CD8-positive, alpha-beta memory T cell (primary cell): Measurements from ENCODE around the gene PDE11A. TPM values are rescaled to one million over a fixed set of nuclear protein-coding genes. Genes with fewer than 3 reads are reported as not detected.

ENCODE experiments used
- CTCF ChIA-PET: fragments of 350-600 bp; sonication (Branson Sonifier 250); formaldehyde crosslinking; loops from one replicate; lab custom pipeline; 2021; ENCODE audit warnings: antibody characterized with exemption; lab: Charles Lee
- POLR2A ChIA-PET: fragments of 350-600 bp; sonication (Branson Sonifier 250); formaldehyde crosslinking; loops from one replicate; lab custom pipeline; 2021; ENCODE audit warnings: antibody characterized with exemption; lab: Charles Lee
- DNase-seq, 5 donors: peaks; one replicate each; pipeline versions ENCODE4 v3.0.0 to v3.0.0-alpha.2; 2020 to 2022; ENCODE audit warnings: mixed read lengths in 1 of 5
- H3K27ac ChIP-seq: one replicate; pipeline ENCODE4 v1.7.0; 2013; ENCODE audit warnings: low read depth, mild to moderate bottlenecking, low read length, moderate library complexity
- H3K27me3 ChIP-seq: 2 replicates; pipeline ENCODE4 v1.7.0; 2013; ENCODE audit warnings: low read length, mild to moderate bottlenecking; ENCODE audit not compliant: insufficient read depth, poor library complexity, severe bottlenecking
- H3K36me3 ChIP-seq: 2 replicates; pipeline ENCODE4 v1.7.0; 2013; ENCODE audit warnings: mild to moderate bottlenecking, low read length, moderate library complexity; ENCODE audit not compliant: insufficient read depth
- H3K4me1 ChIP-seq: 2 replicates; pipeline ENCODE4 v1.7.0; 2013; ENCODE audit warnings: mild to moderate bottlenecking, low read length, moderate library complexity; ENCODE audit not compliant: insufficient read depth
- H3K4me3 ChIP-seq: 2 replicates; pipeline ENCODE4 v1.7.0; 2013; ENCODE audit warnings: mild to moderate bottlenecking, low read length
- H3K9me3 ChIP-seq: 2 replicates; pipeline ENCODE4 v1.7.0; 2013; ENCODE audit warnings: mild to moderate bottlenecking, low read length
- H3K27ac Mint-ChIP-seq, 8 donors: one replicate each; pipeline ENCODE4 v1.8.0; 2020 to 2021; ENCODE audit warnings: mixed read lengths in 8 of 8, mild to moderate bottlenecking in 6 of 8, inconsistent platforms in 3 of 8, moderate library complexity in 3 of 8
- H3K27me3 Mint-ChIP-seq, 2 donors: one replicate each; pipeline ENCODE4 v1.8.0; 2020 to 2021; ENCODE audit warnings: mixed read lengths in 2 of 2, mild to moderate bottlenecking in 1 of 2, moderate library complexity in 1 of 2
- H3K36me3 Mint-ChIP-seq, 3 donors: one replicate each; pipeline ENCODE4 v1.8.0; 2020 to 2021; ENCODE audit warnings: mixed read lengths in 3 of 3, inconsistent platforms in 1 of 3, mild to moderate bottlenecking in 1 of 3
- H3K4me1 Mint-ChIP-seq, 3 donors: one replicate each; pipeline ENCODE4 v1.8.0; 2020 to 2021; ENCODE audit warnings: mixed read lengths in 3 of 3, inconsistent platforms in 1 of 3, mild to moderate bottlenecking in 1 of 3
- H3K4me3 Mint-ChIP-seq, 7 donors: one replicate each; pipeline ENCODE4 v1.8.0; 2020 to 2021; ENCODE audit warnings: mixed read lengths in 7 of 7, mild to moderate bottlenecking in 6 of 7, moderate library complexity in 4 of 7, inconsistent platforms in 2 of 7
- H3K9me3 Mint-ChIP-seq, 5 donors: one replicate each; pipeline ENCODE4 v1.8.0; 2020 to 2022; ENCODE audit warnings: mixed read lengths in 5 of 5, mild to moderate bottlenecking in 3 of 5, moderate library complexity in 2 of 5, inconsistent platforms in 1 of 5
- polyA plus RNA-seq: library from polyadenylated mRNA; unstranded; fragments of 300-500 nt; fragmentation: Illumina TruSeq; gene quantifications from one replicate; pipeline ENCODE4 v1.2.3, GENCODE V29; 2021
- total RNA-seq, 2 experiments: library from RNA; stranded (reverse); gene quantifications; one replicate each; pipeline ENCODE4 v1.2.3, GENCODE V29; 2021

The PDE11A gene
- total and polyA plus RNA-seq, 3 experiments from 2014 or later: not detected

GRCh38 chr2:177598326-177599138 lies 474.0 kb downstream of the PDE11A start:
- no peaks in the 10 kb centered on the region for H3K9me3 Mint-ChIP-seq
- POLR2A ChIA-PET: no interaction called here
- H3K4me1 Mint-ChIP-seq: no peaks in the 10 kb centered on the region

GRCh38 chr2:177597759-177598158 lies 474.8 kb downstream of the PDE11A start:
- no peaks in the 10 kb centered on the region for H3K36me3 ChIP-seq
- no peak for DNase-seq
- H3K27me3 ChIP-seq: no peaks in the 10 kb centered on the region
- H3K27me3 Mint-ChIP-seq: peaks cover 6 to 35% of the 10 kb centered on the region in 2 donors
- no peaks in the 10 kb centered on the region for H3K9me3 ChIP-seq
- H3K4me3 Mint-ChIP-seq: no peak overlapping the region
- H3K4me1 ChIP-seq: no peaks in the 10 kb centered on the region
- no peak overlapping the region for H3K27ac ChIP-seq
- CTCF ChIA-PET: no interaction called here
- POLR2A ChIA-PET: no interaction called here
- H3K4me1 Mint-ChIP-seq: no peaks in the 10 kb centered on the region
- H3K9me3 Mint-ChIP-seq: no peaks in the 10 kb centered on the region
- no peak overlapping the region for H3K27ac Mint-ChIP-seq
- H3K4me3 ChIP-seq: no peak overlapping the region
- no peaks in the 10 kb centered on the region for H3K36me3 Mint-ChIP-seq

More at GRCh38 chr2:177598326-177599138, 474.0 kb downstream of the PDE11A start:
- Mint-ChIP-seq H3K4me3 (no peak overlapping the region), H3K27ac (no peak overlapping the region), H3K36me3 (no peaks in the 10 kb centered on the region), H3K27me3 (peaks cover 6 to 29% of the 10 kb centered on the region in 2 donors)
- Histone ChIP-seq H3K9me3 (no peaks in the 10 kb centered on the region), H3K4me1 (no peaks in the 10 kb centered on the region), H3K36me3 (no peaks in the 10 kb centered on the region), H3K27me3 (no peaks in the 10 kb centered on the region), H3K4me3 (no peak overlapping the region), H3K27ac (no peak overlapping the region)
- CTCF ChIA-PET: no interaction called here
- DNase-seq: no peak

- CTCF ChIA-PET: no interaction called here
- no peaks in the 10 kb centered on the region for H3K9me3 Mint-ChIP-seq
Measured at GRCh38 chr2:177596866-177597265, 475.7 kb downstream of the PDE11A start.

GRCh38 chr2:177595126-177595845 lies 477.3 kb downstream of the PDE11A start:
- H3K9me3 Mint-ChIP-seq: no peaks in the 10 kb centered on the region
- no peak overlapping the region for H3K27ac Mint-ChIP-seq
- ChIA-PET CTCF (no interaction called here), POLR2A (no interaction called here)
- Histone ChIP-seq H3K4me1 (no peaks in the 10 kb centered on the region), H3K36me3 (no peaks in the 10 kb centered on the region), H3K27me3 (no peaks in the 10 kb centered on the region), H3K4me3 (no peak overlapping the region), H3K27ac (no peak overlapping the region), H3K9me3 (no peaks in the 10 kb centered on the region)
- H3K27me3 Mint-ChIP-seq: peaks cover 11 to 47% of the 10 kb centered on the region in 2 donors
- no peak overlapping the region for H3K4me3 Mint-ChIP-seq
- no peak for DNase-seq
- no peaks in the 10 kb centered on the region for H3K4me1 Mint-ChIP-seq
- no peaks in the 10 kb centered on the region for H3K36me3 Mint-ChIP-seq

More at GRCh38 chr2:177596866-177597265, 475.7 kb downstream of the PDE11A start:
- H3K4me1 Mint-ChIP-seq: no peaks in the 10 kb centered on the region
- Histone ChIP-seq H3K9me3 (no peaks in the 10 kb centered on the region), H3K36me3 (no peaks in the 10 kb centered on the region), H3K27ac (no peak overlapping the region), H3K27me3 (no peaks in the 10 kb centered on the region), H3K4me1 (no peaks in the 10 kb centered on the region), H3K4me3 (no peak overlapping the region)
- no peak overlapping the region for H3K27ac Mint-ChIP-seq
- H3K4me3 Mint-ChIP-seq: no peak overlapping the region
- POLR2A ChIA-PET: no interaction called here
- DNase-seq: no peak
- H3K27me3 Mint-ChIP-seq: peaks cover 6 to 37% of the 10 kb centered on the region in 2 donors
- H3K36me3 Mint-ChIP-seq: no peaks in the 10 kb centered on the region

- Mint-ChIP-seq H3K36me3 (no peaks in the 10 kb centered on the region), H3K4me3 (no peak overlapping the region), H3K4me1 (no peaks in the 10 kb centered on the region), H3K27ac (no peak overlapping the region), H3K9me3 (no peaks in the 10 kb centered on the region), H3K27me3 (peaks cover 13 to 42% of the 10 kb centered on the region in 2 donors)
- no peak for DNase-seq
- ChIA-PET CTCF (no interaction called here), POLR2A (no interaction called here)
- H3K4me1 ChIP-seq: no peaks in the 10 kb centered on the region
- no peak overlapping the region for H3K4me3 ChIP-seq
- H3K9me3 ChIP-seq: no peaks in the 10 kb centered on the region
- no peaks in the 10 kb centered on the region for H3K27me3 ChIP-seq
- no peaks in the 10 kb centered on the region for H3K36me3 ChIP-seq
- H3K27ac ChIP-seq: no peak overlapping the region
Measured at GRCh38 chr2:177593402-177593801, 479.2 kb downstream of the PDE11A start.

- H3K9me3 Mint-ChIP-seq: no peaks in the 10 kb centered on the region
- DNase-seq: no peak
- H3K4me1 Mint-ChIP-seq: no peaks in the 10 kb centered on the region
- Histone ChIP-seq H3K27ac (no peak overlapping the region), H3K36me3 (no peaks in the 10 kb centered on the region), H3K9me3 (no peaks in the 10 kb centered on the region), H3K4me3 (no peak overlapping the region), H3K4me1 (no peaks in the 10 kb centered on the region), H3K27me3 (no peaks in the 10 kb centered on the region)
- peaks cover 10 to 40% of the 10 kb centered on the region in 2 donors for H3K27me3 Mint-ChIP-seq
- H3K4me3 Mint-ChIP-seq: peak overlapping the region in 1 of 7 donors; percentile 57
- ChIA-PET CTCF (no interaction called here), POLR2A (no interaction called here)
- no peaks in the 10 kb centered on the region for H3K36me3 Mint-ChIP-seq
- H3K27ac Mint-ChIP-seq: no peak overlapping the region
Measured at GRCh38 chr2:177592945-177593344, 479.6 kb downstream of the PDE11A start.

- POLR2A ChIA-PET: no interaction called here
- Mint-ChIP-seq H3K4me3 (peak overlapping the region in 1 of 7 donors; percentile 57), H3K9me3 (no peaks in the 10 kb centered on the region), H3K27me3 (peaks cover 10 to 35% of the 10 kb centered on the region in 2 donors), H3K27ac (no peak overlapping the region), H3K4me1 (no peaks in the 10 kb centered on the region), H3K36me3 (no peaks in the 10 kb centered on the region)
- Histone ChIP-seq H3K27me3 (no peaks in the 10 kb centered on the region), H3K36me3 (no peaks in the 10 kb centered on the region), H3K9me3 (no peaks in the 10 kb centered on the region), H3K4me3 (no peak overlapping the region), H3K27ac (no peak overlapping the region), H3K4me1 (no peaks in the 10 kb centered on the region)
- no peak for DNase-seq
- CTCF ChIA-PET: no interaction called here
Measured at GRCh38 chr2:177592397-177592796, 480.2 kb downstream of the PDE11A start.

- ChIA-PET POLR2A (no interaction called here), CTCF (no interaction called here)
- H3K9me3 Mint-ChIP-seq: no peaks in the 10 kb centered on the region
- H3K4me1 ChIP-seq: no peaks in the 10 kb centered on the region
- no peak for DNase-seq
- H3K27me3 Mint-ChIP-seq: peaks cover 12 to 28% of the 10 kb centered on the region in 2 donors
- no peaks in the 10 kb centered on the region for H3K27me3 ChIP-seq
- H3K4me3 Mint-ChIP-seq: no peak overlapping the region
- no peaks in the 10 kb centered on the region for H3K4me1 Mint-ChIP-seq
- H3K27ac Mint-ChIP-seq: no peak overlapping the region
- no peak overlapping the region for H3K4me3 ChIP-seq
- no peaks in the 10 kb centered on the region for H3K36me3 ChIP-seq
- no peak overlapping the region for H3K27ac ChIP-seq
- H3K36me3 Mint-ChIP-seq: no peaks in the 10 kb centered on the region
- no peaks in the 10 kb centered on the region for H3K9me3 ChIP-seq
Measured at GRCh38 chr2:177589186-177589585, 483.4 kb downstream of the PDE11A start.
